ENCODE measurements around the gene NEK11. TPM values are rescaled to one million over a fixed set of nuclear protein-coding genes. Genes with fewer than 3 reads are reported as not detected.

Gene NEK11
- total and polyA plus RNA-seq, 2 donors (not counting 3 experiments of a cell fraction or from before 2014, with no cell fraction given), result 1.7 to 4.3 TPM

DNA sequence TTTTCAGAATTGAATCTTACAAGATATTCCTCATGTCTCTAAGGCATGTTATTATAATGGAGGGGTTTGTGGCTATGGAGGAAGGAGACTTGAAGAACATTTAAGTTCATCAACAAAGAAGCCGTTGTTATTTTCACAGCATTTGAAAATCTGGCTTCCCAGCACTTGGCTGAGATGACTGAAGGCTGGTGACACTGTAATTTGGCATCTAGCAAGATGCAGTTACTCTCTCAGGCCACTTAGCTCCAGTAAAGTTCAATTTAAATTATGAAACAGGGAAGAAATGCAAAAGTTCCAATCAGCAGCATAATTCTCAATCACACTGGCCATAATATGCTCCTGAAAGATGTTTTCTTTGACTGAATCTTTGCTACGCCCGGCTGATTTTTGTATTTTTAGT, 215.5 kb downstream of the NEK11 start:
- Histone ChIP-seq H3K9me3 (replicated peaks; ENCODE audit: control insufficient read depth, insufficient read depth, low read length) (no peaks in the 10 kb centered on the region), H3K27ac (ENCODE audit: insufficient read depth, low read depth, low read length) (no peak overlapping the region), H3K36me3 (ENCODE audit: control insufficient read depth in 2 of 2, extremely low read depth in 1 of 2, insufficient read depth in 2 of 2, low read length in 2 of 2) (no peaks in the 10 kb centered on the region), H2AFZ (ENCODE audit: low read depth, low read length) (no peak overlapping the region), H4K20me1 (replicated peaks; ENCODE audit: control insufficient read depth, extremely low read depth, insufficient read depth, low read length) (no peaks in the 10 kb centered on the region), H3K9me1 (replicated peaks; ENCODE audit: control insufficient read depth, extremely low read depth, insufficient read depth, low read length) (no peaks in the 10 kb centered on the region), H3K79me2 (ENCODE audit: control insufficient read depth, insufficient read depth, low read length) (no peaks in the 10 kb centered on the region), H3K27me3 (ENCODE audit: control insufficient read depth in 2 of 2, insufficient read depth in 2 of 2, low read length in 2 of 2) (no peaks in the 10 kb centered on the region), H3K4me1 (ENCODE audit: control insufficient read depth, extremely low read depth, insufficient read depth, low read length) (no peaks in the 10 kb centered on the region), H3K4me2 (ENCODE audit: insufficient read depth, low read length) (no peak overlapping the region), H3K4me3 (replicated peaks in 1 of 3; ENCODE audit: insufficient read depth in 1 of 3, low read depth in 1 of 3, low read length in 3 of 3) (no peak overlapping the region), H3K9ac (replicated peaks; ENCODE audit: extremely low read depth, insufficient read depth, low read length) (no peak overlapping the region)
- CTCF ChIA-PET, result no interaction called here
- FAIRE-seq (no peak), DNase-seq (ENCODE audit: low read depth, low spot score) (no peak)
- BruUV-seq (replicated peaks), result no TSS peak
- TF ChIP-seq JUN (IDR thresholded peaks at IDR 0.05; ENCODE audit: borderline replicate concordance, insufficient read depth, insufficient read length, low read depth) (no peak), CTCF (IDR thresholded peaks at IDR 0.05; ENCODE audit: extremely low read depth in 1 of 2, insufficient read depth in 1 of 2, low read depth in 1 of 2, low read length in 2 of 2) (no peak), POLR2A (IDR thresholded peaks at IDR 0.05; ENCODE audit: low read depth, low read length) (no peak), POLR2AphosphoS5 (IDR thresholded peaks at IDR 0.05; ENCODE audit: insufficient read depth, low read depth, low read length) (no peak), FOS (IDR thresholded peaks at IDR 0.05; ENCODE audit: borderline replicate concordance, insufficient read depth, low read length) (no peak), MYC (IDR thresholded peaks at IDR 0.05; ENCODE audit: low read depth, low read length) (no peak), GATA2 (IDR thresholded peaks at IDR 0.05; ENCODE audit: insufficient read depth, insufficient read length, low read depth, low read length) (no peak), EZH2 (IDR thresholded peaks at IDR 0.05; ENCODE audit: borderline replicate concordance, low read depth, low read length, severe bottlenecking) (no peak)
- TF ChIP-seq, protein P1, sequence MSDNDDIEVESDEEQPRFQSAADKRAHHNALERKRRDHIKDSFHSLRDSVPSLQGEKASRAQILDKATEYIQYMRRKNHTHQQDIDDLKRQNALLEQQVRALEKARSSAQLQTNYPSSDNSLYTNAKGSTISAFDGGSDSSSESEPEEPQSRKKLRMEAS (IDR thresholded peaks at IDR 0.05; ENCODE audit: insufficient read depth, insufficient read length), result no peak
- dilution Hi-C loops (cut with MboI; ENCODE audit: extremely low pct_ligation_motif_present, low sequenced_read_pairs), result no loop called here
- POLR2A ChIA-PET, result no interaction called here
- intact Hi-C loops (cut with micrococcal nuclease), result loop anchor here (10.0 kb wide), 1 partner anchor 273 kb away; no protein-coding TSS in a partner anchor
